HUES64 (cell line): ENCODE results near the gene CPLANE1.
"Not testable (repeated sequence)": the region's sequence is repeated elsewhere in the genome, so short reads cannot be mapped to it uniquely, and the experiment has no call there.

Source experiments
- H3K27ac ChIP-seq: 2 replicates; pipeline ENCODE4 v1.7.0; 2013; ENCODE audit warnings: low read depth, low read length, inconsistent platforms
- H3K27me3 ChIP-seq: 2 replicates; pipeline ENCODE4 v1.6.1; 2013; ENCODE audit warnings: mild to moderate bottlenecking, low read length; ENCODE audit not compliant: insufficient read depth
- H3K36me3 ChIP-seq: 2 replicates; pipeline ENCODE4 v1.6.1; 2013; ENCODE audit warnings: mild to moderate bottlenecking, low read length; ENCODE audit not compliant: insufficient read depth
- H3K4me1 ChIP-seq: 2 replicates; pipeline ENCODE4 v1.6.1; 2013; ENCODE audit warnings: mild to moderate bottlenecking, low read length, moderate library complexity; ENCODE audit not compliant: insufficient read depth
- H3K4me3 ChIP-seq: 2 replicates; pipeline ENCODE4 v1.5.1; 2013; ENCODE audit warnings: mild to moderate bottlenecking, low read length, moderate library complexity
- H3K9ac ChIP-seq: 2 replicates; pipeline ENCODE4 v1.6.1; 2013; ENCODE audit warnings: mild to moderate bottlenecking, low read depth, low read length
- H3K9me3 ChIP-seq: 2 replicates; pipeline ENCODE4 v1.6.1; 2013; ENCODE audit warnings: low read depth, low read length; ENCODE audit not compliant: insufficient read depth
- WGBS: fragments of 150-250, 120-280 bp; methylation state at CpG from one replicate; pipeline ENCODE4 v1.1.7; 2013; ENCODE audit warnings: missing lambda C conversion rate; 5-methylcytosine and 5-hydroxymethylcytosine counted together

CPLANE1 gene

DNA sequence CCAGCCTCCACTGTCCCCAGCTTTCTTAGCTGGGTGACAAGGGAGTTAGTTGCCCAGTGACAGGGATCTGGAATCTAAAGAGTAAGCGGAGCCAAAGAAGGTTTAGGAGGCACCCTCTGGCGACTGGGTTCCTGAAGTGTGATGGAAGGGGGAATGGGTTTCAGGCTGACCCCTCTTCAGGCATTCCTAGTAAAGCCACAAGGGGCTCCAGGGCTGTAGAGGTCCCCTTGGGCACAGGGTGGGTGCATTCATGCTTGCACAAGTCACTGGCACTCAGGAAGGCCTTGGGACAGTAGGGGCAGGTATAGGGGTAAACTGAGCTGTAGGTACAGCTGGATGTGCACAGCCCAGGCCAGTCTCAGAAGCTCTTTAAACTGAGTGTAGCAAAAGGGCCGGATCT lies 74.2 kb downstream of the CPLANE1 start:
- Histone ChIP-seq H3K9me3 (no peaks in the 10 kb centered on the region), H3K36me3 (peaks cover 32% of the 10 kb centered on the region)

GRCh38 chr5:37172957-37173356 lies 76.2 kb downstream of the CPLANE1 start:
- Histone ChIP-seq H3K4me1 (no peaks in the 10 kb centered on the region), H3K9me3 (no peaks in the 10 kb centered on the region), H3K27me3 (no peaks in the 10 kb centered on the region), H3K27ac (no peak overlapping the region), H3K9ac (no peak overlapping the region), H3K36me3 (peaks cover 46% of the 10 kb centered on the region), H3K4me3 (no peak overlapping the region)
- no CpG with 5 or more reads among the region's 2 CpGs for WGBS

More for the DNA sequence above, 74.2 kb downstream of the CPLANE1 start:
- Histone ChIP-seq H3K27me3 (no peaks in the 10 kb centered on the region), H3K9ac (no peak overlapping the region), H3K4me3 (no peak overlapping the region), H3K27ac (no peak overlapping the region), H3K4me1 (no peaks in the 10 kb centered on the region)
- 93% methylated on average over 3 of the region's 3 CpGs for WGBS

DNA sequence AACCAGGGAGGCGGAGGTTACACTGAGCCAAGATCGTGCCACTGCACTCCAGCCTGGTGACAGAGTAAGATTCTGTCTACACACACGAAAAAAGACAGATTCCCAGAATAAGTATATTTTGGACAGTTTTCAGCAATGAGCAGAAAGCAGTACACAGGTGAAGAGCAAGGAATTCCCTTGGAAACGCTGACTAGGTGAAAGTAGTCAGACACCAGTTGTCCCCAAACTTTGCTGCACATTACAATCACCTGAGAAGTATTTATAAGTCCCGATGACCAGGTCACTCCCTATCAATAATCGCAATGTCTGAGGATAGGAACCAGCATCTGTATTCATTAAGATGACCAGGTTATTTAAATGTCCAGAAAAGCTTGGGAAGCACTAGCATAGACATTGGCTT lies 78.3 kb downstream of the CPLANE1 start:
- no peak overlapping the region for H3K9ac ChIP-seq
- H3K9me3 ChIP-seq: no peaks in the 10 kb centered on the region
- no peaks in the 10 kb centered on the region for H3K27me3 ChIP-seq
- peaks cover 46% of the 10 kb centered on the region for H3K36me3 ChIP-seq
- 94% methylated on average over 6 of the region's 6 CpGs for WGBS
- no peak overlapping the region for H3K27ac ChIP-seq
- no peaks in the 10 kb centered on the region for H3K4me1 ChIP-seq
- H3K4me3 ChIP-seq: no peak overlapping the region

- Histone ChIP-seq H3K4me3 (no peak overlapping the region), H3K27me3 (no peaks in the 10 kb centered on the region), H3K9me3 (no peaks in the 10 kb centered on the region), H3K27ac (no peak overlapping the region), H3K36me3 (peaks cover 34% of the 10 kb centered on the region), H3K4me1 (no peaks in the 10 kb centered on the region), H3K9ac (no peak overlapping the region)
- WGBS: 100% methylated on average over 3 of the region's 3 CpGs
Measured at GRCh38 chr5:37166197-37166596, 83.0 kb downstream of the CPLANE1 start.

DNA sequence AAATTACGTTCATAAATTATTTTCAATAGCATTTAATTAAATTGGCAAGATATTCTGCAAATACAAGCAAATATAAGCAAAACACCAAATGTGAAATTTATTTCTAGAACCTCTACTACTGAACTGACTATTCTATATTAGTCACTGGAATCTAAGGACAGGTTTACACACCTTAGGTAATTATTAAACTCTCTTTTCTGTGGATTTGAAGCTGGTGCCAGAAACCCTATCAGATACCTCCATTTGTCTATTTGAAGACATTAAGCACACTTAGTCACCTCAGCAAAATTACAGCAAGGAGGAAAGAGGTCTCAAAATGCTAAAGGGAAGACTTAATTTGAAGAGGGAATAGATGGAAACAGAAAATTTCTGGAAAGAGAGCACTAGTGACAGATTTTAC lies 83.4 kb downstream of the CPLANE1 start:
- WGBS: 83% methylated on average over 1 of the region's 1 CpG
- Histone ChIP-seq H3K9ac (no peak overlapping the region), H3K27me3 (no peaks in the 10 kb centered on the region), H3K4me1 (no peaks in the 10 kb centered on the region), H3K9me3 (no peaks in the 10 kb centered on the region), H3K4me3 (no peak overlapping the region), H3K36me3 (peaks cover 32% of the 10 kb centered on the region), H3K27ac (no peak overlapping the region)

GRCh38 chr5:37153661-37154060 lies 95.5 kb downstream of the CPLANE1 start:
- H3K36me3 ChIP-seq: peaks cover 25% of the 10 kb centered on the region
- no peaks in the 10 kb centered on the region for H3K27me3 ChIP-seq
- H3K4me3 ChIP-seq: no peak overlapping the region
- H3K9me3 ChIP-seq: no peaks in the 10 kb centered on the region
- no peaks in the 10 kb centered on the region for H3K4me1 ChIP-seq
- no peak overlapping the region for H3K27ac ChIP-seq
- WGBS: 92% methylated on average over 2 of the region's 3 CpGs
- H3K9ac ChIP-seq: no peak overlapping the region

- no peak overlapping the region for H3K27ac ChIP-seq
- WGBS: 100% methylated on average over 1 of the region's 1 CpG
- H3K27me3 ChIP-seq: no peaks in the 10 kb centered on the region
- H3K4me3 ChIP-seq: no peak overlapping the region
- peaks cover 9% of the 10 kb centered on the region; the same call in 1 of the 2 replicates for H3K9me3 ChIP-seq
- no peak overlapping the region for H3K9ac ChIP-seq
- H3K36me3 ChIP-seq: peaks cover 4% of the 10 kb centered on the region; the same call in 1 of the 2 replicates
- H3K4me1 ChIP-seq: peaks cover 10% of the 10 kb centered on the region; the same call in 1 of the 2 replicates
Measured at GRCh38 chr5:37146896-37147295, 102.3 kb downstream of the CPLANE1 start.

DNA sequence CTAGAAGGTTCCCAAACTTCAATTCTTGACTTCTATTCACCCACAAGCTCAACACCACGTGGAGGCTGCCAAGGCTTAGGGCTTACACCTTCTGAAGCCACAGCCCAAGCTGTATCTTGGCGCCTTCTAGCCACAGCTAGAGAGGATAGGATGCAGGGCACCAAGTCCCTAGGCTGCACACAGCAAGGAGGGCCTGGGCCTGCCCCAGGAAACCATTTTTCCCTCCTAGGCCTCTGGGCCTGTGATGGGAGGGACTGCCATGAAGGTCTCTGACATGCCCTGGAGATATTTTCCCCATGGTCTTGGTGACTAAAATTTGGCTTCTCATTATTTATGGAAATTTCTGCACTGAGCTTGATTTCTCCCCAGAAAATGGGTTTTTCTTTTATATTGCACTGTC lies 112.5 kb downstream of the CPLANE1 start:
- H3K36me3 ChIP-seq: peaks cover 30% of the 10 kb centered on the region; the same call in 1 of the 2 replicates
- H3K9ac ChIP-seq: no peak overlapping the region
- WGBS: 92% methylated on average over 2 of the region's 2 CpGs
- H3K27me3 ChIP-seq: no peaks in the 10 kb centered on the region
- H3K9me3 ChIP-seq: peaks cover 26% of the 10 kb centered on the region
- H3K4me1 ChIP-seq: no peaks in the 10 kb centered on the region
- no peak overlapping the region for H3K27ac ChIP-seq
- no peak overlapping the region for H3K4me3 ChIP-seq

DNA sequence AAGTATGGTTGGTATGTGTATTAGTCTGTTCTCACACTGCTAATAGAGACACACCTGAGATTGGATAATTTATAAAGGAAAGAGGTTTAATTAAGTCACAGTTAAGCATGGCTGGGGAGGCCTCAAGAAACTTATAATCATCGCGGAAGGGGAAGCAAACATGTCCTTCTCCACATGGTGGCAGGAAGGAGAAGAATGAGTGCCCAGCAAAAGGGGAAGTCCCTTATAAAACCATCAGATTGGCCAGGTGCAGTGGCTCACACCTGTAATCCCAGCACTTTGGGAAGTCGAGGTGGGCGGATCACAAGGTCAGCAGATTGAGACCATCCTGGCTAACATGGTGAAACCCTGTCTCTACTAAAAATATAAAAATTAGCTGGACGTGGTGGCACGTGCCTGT lies 113.9 kb downstream of the CPLANE1 start:
- H3K27ac ChIP-seq, H3K27me3 ChIP-seq, H3K4me3 ChIP-seq, H3K9ac ChIP-seq, H3K4me1 ChIP-seq: not testable (repeated sequence)
- H3K9me3 ChIP-seq: peaks cover 26% of the 10 kb centered on the region
- H3K36me3 ChIP-seq: peaks cover 27% of the 10 kb centered on the region; the same call in 1 of the 2 replicates
- 95% methylated on average over 6 of the region's 6 CpGs for WGBS

GRCh38 chr5:37133939-37134338 lies 115.2 kb downstream of the CPLANE1 start:
- Histone ChIP-seq H3K9me3 (peaks cover 26% of the 10 kb centered on the region), H3K4me1 (no peaks in the 10 kb centered on the region), H3K9ac (no peak overlapping the region), H3K27me3 (no peaks in the 10 kb centered on the region), H3K27ac (no peak overlapping the region), H3K36me3 (peaks cover 27% of the 10 kb centered on the region; the same call in 1 of the 2 replicates), H3K4me3 (no peak overlapping the region)
- 100% methylated on average over 1 of the region's 2 CpGs for WGBS

GRCh38 chr5:37132646-37133045 lies 116.5 kb downstream of the CPLANE1 start:
- Histone ChIP-seq H3K27ac (no peak overlapping the region), H3K4me3 (no peak overlapping the region), H3K9me3 (peaks cover 21% of the 10 kb centered on the region; the same call in 1 of the 2 replicates), H3K9ac (no peak overlapping the region), H3K36me3 (peaks cover 15% of the 10 kb centered on the region; the same call in 1 of the 2 replicates), H3K27me3 (no peaks in the 10 kb centered on the region), H3K4me1 (no peaks in the 10 kb centered on the region)
- WGBS: 100% methylated on average over 1 of the region's 1 CpG

GRCh38 chr5:37121465-37121864 lies 127.7 kb downstream of the CPLANE1 start:
- WGBS: 97% methylated on average over 6 of the region's 6 CpGs
- Histone ChIP-seq H3K27ac (no peak overlapping the region), H3K27me3 (no peaks in the 10 kb centered on the region), H3K9me3 (no peaks in the 10 kb centered on the region), H3K4me3 (no peak overlapping the region), H3K36me3 (peaks cover 2% of the 10 kb centered on the region; the same call in 1 of the 2 replicates), H3K9ac (no peak overlapping the region), H3K4me1 (no peaks in the 10 kb centered on the region)
